K562 (cell line): Measurements from ENCODE around the gene TOR1A. TPM values are rescaled to one million over a fixed set of nuclear protein-coding genes. Genes with fewer than 3 reads are reported as not detected.

Source experiments
- ADNP ChIP-seq: fragments of 200-800 bp; sonication (Bioruptor generic); IDR thresholded peaks from 2 replicates; pipeline ENCODE4 v1.6.1; 2016; ENCODE audit warnings: missing genetic modification characterization, missing compliant biosample characterization
- CREBBP ChIP-seq: IDR thresholded peaks from one replicate; pipeline ENCODE4 v1.6.1; 2012; ENCODE audit warnings: low read depth, mild to moderate bottlenecking, control low read depth, inconsistent platforms, low read length
- MLX ChIP-seq, 2 experiments: fragments of 450-650 bp in 1 of 2; sonication (generic) in 1 of 2; formaldehyde crosslinking; conservative IDR thresholded peaks; 2 replicates each; pipeline versions ENCODE4 v1.4.0 to v1.8.1; 2020 to 2022; ENCODE audit warnings: mild to moderate bottlenecking in 1 of 2, missing genetic modification reagents in 1 of 2
- PHTF2 ChIP-seq: fragments of 250-450 bp; sonication (Bioruptor Pico); IDR thresholded peaks from 2 replicates; pipeline ENCODE4 v1.5.0; 2021; ENCODE audit warnings: mild to moderate bottlenecking
- PRDM10 ChIP-seq: fragments of 450-650 bp; IDR thresholded peaks from 2 replicates; pipeline ENCODE4 v1.6.1; 2018; ENCODE audit not compliant: partially characterized antibody
- RERE ChIP-seq: sonication (generic); formaldehyde crosslinking; IDR thresholded peaks from 2 replicates; pipeline ENCODE4 v1.8.0; 2023; ENCODE audit warnings: missing genetic modification reagents, mild to moderate bottlenecking, borderline replicate concordance
- ZNF146 ChIP-seq: IDR thresholded peaks from one replicate; pipeline ENCODE4 v1.6.1; 2018; ENCODE audit warnings: missing compliant biosample characterization; ENCODE audit not compliant: unreplicated experiment
- ZNF274 ChIP-seq: IDR thresholded peaks from 2 replicates; pipeline ENCODE4 v1.6.1; 2011; ENCODE audit warnings: low read depth, mild to moderate bottlenecking, low read length, moderate library complexity, borderline replicate concordance
- ZNF280B ChIP-seq: fragments of 250-450 bp; sonication (Bioruptor Pico); IDR thresholded peaks from 2 replicates; pipeline ENCODE4 v1.5.1; 2021; ENCODE audit warnings: mild to moderate bottlenecking
- ZNF551 ChIP-seq: fragments of 250-450 bp; sonication (Bioruptor Pico); IDR thresholded peaks from 2 replicates; pipeline ENCODE4 v1.5.0; 2021; ENCODE audit warnings: mild to moderate bottlenecking, moderate library complexity
- polyA plus RNA-seq, 8 experiments: library from polyadenylated mRNA; depleted of rRNA in 4 of 8; stranded (reverse) in 5 of 8; unstranded in 3 of 8; fragments of >200 nt; fragmentation: Nextera tagmentation in 2 of 8; fragmentation: Illumina TruSeq in 1 of 8; extraction: Ambion mirVana in 2 of 8; extraction: Trizol in 1 of 8; gene quantifications; 2 replicates each; pipeline versions ENCODE4 v1.2.1 to v1.2.3, GENCODE V29; 2011 to 2014; ENCODE audit warnings: inconsistent platforms in 1 of 8, missing spikeins in 1 of 8
- total RNA-seq, 7 experiments: library from RNA; depleted of rRNA in 6 of 7; stranded (reverse); fragments of >200 nt in 6 of 7; fragmentation: Illumina TruSeq in 2 of 7; extraction: Trizol in 2 of 7; gene quantifications; 2 replicates each; pipeline versions ENCODE4 v1.2.1 to v1.2.3, GENCODE V29; 2011 to 2021; ENCODE audit warnings: low replicate concordance in 1 of 7

Gene TOR1A
- total and polyA plus RNA-seq, 9 of the 15 experiments (the other 6 are each of a cell fraction or from before 2014, with no cell fraction given), result 4.5 to 85.8 (median 51.3) TPM

GRCh38 chr9:129823935-129824601, at the start of gene TOR1A (continued):
- TF ChIP-seq ZNF146 (CRISPR knock-in tag), result no peak
- TF ChIP-seq ZNF280B (CRISPR knock-in tag), result no peak
- peak; percentile 41 for TF ChIP-seq PRDM10
- no peak for TF ChIP-seq ZNF551
- peak in 1 of 2 experiments; percentile 74; a peak in 3 of 4 replicates for TF ChIP-seq MLX (CRISPR knock-in tag; conservative IDR thresholded peaks at IDR 0.05)
- no peak for TF ChIP-seq RERE (CRISPR knock-in tag)
- TF ChIP-seq ADNP (tag), result no peak
- no peak for TF ChIP-seq PHTF2
- TF ChIP-seq CREBBP, result no peak
- TF ChIP-seq ZNF274, result no peak
